GM10266 (cell line): Measurements from ENCODE around the gene TFRC.

Experiments
- DNase-seq: peaks from one replicate; pipeline ENCODE4 v3.0.0; 2012; ENCODE audit errors: extremely low spot score
- CTCF ChIP-seq: IDR thresholded peaks from 2 replicates; pipeline ENCODE4 v1.5.1; 2012; ENCODE audit warnings: mild to moderate bottlenecking, low read depth; ENCODE audit not compliant: control insufficient read depth, insufficient read depth; ENCODE audit errors: missing control alignments

Gene TFRC

GRCh38 chr3:196051282-196052076 is 30.4 kb downstream of the TFRC start:
- DNase-seq = no peak
- TF ChIP-seq CTCF = no peak

- DNase-seq = no peak
- no peak for TF ChIP-seq CTCF
Measured at GRCh38 chr3:196050597-196050996, 31.3 kb downstream of the TFRC start.

GRCh38 chr3:196049653-196050052 is 32.2 kb downstream of the TFRC start:
- no peak for TF ChIP-seq CTCF
- no peak for DNase-seq

GRCh38 chr3:196048922-196049598 is 32.8 kb downstream of the TFRC start:
- TF ChIP-seq CTCF = no peak

GRCh38 chr3:196047391-196048030 is 34.4 kb downstream of the TFRC start:
- no peak for DNase-seq
- no peak for TF ChIP-seq CTCF

More at GRCh38 chr3:196048922-196049598, 32.8 kb downstream of the TFRC start:
- DNase-seq = no peak

GRCh38 chr3:196044513-196044912 is 37.4 kb downstream of the TFRC start:
- TF ChIP-seq CTCF = no peak
- no peak for DNase-seq
